H4 (cell line): Measurements from ENCODE around the gene UQCC2. TPM values are rescaled to one million over a fixed set of nuclear protein-coding genes. Genes with fewer than 3 reads are reported as not detected.

ENCODE experiments used
- DNase-seq: peaks from one replicate; pipeline ENCODE4 v3.0.0-alpha.2; 2015; ENCODE audit warnings: low spot score
- total RNA-seq: library from RNA; depleted of rRNA; stranded (reverse); fragments of >200 nt; shearing (Covaris generic); gene quantifications from 2 replicates; pipeline ENCODE4 v1.2.3, GENCODE V29; 2014

Gene UQCC2
- total RNA-seq, 1 experiment from 2014 or later: 55.1 TPM

- no peak for DNase-seq
Observed at GRCh38 chr6:33691456-33692077, 19.9 kb downstream of the UQCC2 start.

GRCh38 chr6:33690766-33691165, 20.7 kb downstream of the UQCC2 start:
- no peak for DNase-seq

DNA sequence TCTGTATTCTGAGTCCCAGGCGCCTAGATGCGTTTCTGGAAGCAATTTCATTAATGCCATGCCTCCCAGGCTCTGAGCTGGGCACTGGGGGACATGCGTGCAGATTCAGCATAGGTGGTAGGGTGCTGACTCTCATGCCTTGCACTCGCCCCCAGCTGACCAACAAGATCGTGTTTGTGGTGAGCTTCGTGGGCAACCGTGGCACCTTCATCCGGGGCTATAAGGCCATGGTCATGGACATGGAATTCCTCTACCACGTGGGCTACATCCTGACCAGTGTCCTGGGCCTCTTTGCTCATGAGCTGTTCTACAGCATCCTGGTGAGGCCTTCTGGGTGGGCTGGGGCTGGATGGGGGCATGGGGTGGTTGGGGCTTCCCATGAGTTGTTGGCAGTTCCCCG, 21.6 kb downstream of the UQCC2 start:
- no peak for DNase-seq

DNA sequence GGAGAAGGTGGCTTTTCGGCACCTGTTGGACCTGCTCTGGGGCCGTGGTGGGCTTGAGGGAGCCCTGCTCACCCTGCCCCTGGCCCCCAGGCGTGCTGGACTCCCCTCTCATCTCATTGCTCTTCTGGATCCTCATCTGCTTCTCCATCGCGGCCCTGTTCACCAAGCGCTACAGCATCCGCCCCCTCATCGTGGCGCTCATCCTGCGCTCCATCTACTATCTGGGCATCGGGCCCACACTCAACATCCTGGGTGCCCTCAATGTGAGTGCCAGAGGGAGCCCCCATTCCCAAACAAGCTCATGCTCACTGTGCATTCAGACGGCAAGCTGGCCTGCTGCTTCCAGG, 22.4 kb downstream of the UQCC2 start:
- DNase-seq: no peak

GRCh38 chr6:33688451-33689147, 22.9 kb downstream of the UQCC2 start:
- DNase-seq: no peak

DNA sequence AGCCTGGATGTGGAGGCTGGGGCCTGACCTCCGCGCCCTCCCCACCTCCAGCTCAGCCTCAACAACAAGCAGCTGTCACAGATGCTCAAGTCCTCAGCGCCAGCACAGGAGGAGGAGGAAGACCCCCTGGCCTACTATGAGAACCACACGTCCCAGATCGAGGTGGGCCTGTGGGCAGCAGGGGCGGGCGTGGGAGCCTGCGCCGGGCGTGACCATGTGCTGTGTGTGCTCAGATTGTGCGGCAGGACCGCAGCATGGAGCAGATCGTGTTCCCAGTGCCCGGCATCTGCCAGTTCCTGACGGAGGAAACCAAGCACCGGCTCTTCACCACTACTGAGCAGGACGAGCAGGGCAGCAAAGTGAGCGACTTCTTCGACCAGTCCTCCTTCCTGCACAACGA, 23.5 kb downstream of the UQCC2 start:
- no peak for DNase-seq

DNA sequence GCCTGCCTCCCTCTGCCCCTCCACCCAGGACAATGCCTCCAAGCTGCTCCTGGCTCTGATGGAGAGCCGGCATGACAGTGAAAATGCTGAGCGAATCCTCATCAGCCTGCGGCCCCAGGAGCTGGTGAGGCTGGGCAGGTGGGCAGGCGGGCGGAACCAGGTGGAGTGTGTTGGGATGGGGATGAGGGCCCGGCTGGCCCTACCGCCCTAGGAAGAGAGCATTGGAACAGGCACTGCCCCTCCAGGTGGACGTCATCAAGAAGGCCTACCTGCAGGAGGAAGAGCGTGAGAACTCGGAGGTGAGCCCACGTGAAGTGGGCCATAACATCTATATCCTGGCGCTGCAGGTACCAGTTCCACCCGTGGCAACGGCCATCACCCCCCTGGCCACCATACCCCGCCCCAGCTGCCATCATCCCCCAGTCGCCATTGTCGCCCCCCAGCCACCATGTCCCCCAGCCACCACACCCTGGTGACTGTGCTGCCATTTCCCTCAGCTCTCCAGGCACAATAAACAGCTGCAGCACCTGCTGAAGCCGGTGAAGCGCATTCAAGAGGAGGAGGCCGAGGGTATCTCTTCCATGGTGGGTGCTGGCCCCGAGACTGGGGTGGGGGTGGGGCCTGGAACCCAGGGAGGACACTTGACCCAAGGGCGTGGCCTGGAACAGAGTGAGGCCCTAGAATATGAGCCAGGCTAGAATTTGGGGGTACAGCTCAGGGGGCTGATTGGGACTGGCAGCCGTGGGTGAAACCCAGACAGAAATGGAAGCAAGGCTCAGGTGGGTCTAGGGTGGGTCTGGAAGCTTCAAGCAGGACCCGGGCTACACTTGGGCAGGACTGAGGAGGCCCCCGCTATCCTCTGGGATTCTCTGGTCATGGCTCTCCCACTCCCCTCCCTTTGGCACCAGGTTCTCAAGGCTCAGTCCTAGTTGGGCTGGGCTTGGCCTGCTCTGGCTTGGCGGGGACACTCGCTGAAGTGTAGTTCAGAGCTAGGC, 24.2 kb downstream of the UQCC2 start:
- DNase-seq: no peak

- no peak for DNase-seq
Observed at GRCh38 chr6:33686225-33686924, 25.1 kb downstream of the UQCC2 start.

GRCh38 chr6:33685411-33686224, 25.9 kb downstream of the UQCC2 start:
- DNase-seq: no peak

GRCh38 chr6:33684983-33685382, 26.5 kb downstream of the UQCC2 start:
- no peak for DNase-seq

GRCh38 chr6:33684428-33684896, 27.0 kb downstream of the UQCC2 start:
- DNase-seq: no peak

GRCh38 chr6:33683576-33684427, 27.7 kb downstream of the UQCC2 start:
- DNase-seq: no peak

DNA sequence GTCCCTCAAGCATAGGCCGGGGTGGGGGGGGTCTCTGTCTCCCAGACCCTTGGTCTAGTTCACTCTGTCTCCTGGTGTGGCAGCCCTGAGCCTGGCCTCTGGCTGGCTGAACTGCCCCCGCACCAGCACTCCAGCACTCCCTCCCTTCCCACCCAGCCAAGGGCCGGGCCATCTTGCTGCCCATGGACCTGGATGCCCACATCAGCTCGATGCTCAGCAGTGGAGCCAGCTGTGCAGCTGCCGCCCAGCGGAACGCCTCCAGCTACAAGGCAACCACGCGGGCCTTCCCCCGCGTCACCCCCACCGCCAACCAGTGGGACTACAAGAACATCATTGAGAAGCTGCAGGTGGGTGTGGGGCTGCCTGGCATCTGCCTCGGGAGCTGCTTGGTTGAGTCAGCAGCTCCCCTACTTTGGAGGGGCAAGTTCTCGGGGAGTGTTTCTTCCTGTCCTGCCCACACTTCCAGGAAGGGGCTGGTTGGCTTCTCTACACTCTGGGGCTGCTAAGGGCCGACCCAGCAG, 28.4 kb downstream of the UQCC2 start:
- no peak for DNase-seq

- no peak for DNase-seq
Observed at GRCh38 chr6:33682341-33682740, 29.2 kb downstream of the UQCC2 start.

- no peak for DNase-seq
Observed at GRCh38 chr6:33679761-33680160, 31.7 kb downstream of the UQCC2 start.

GRCh38 chr6:33678932-33679490, 32.5 kb downstream of the UQCC2 start:
- DNase-seq: no peak

- no peak for DNase-seq
Observed at GRCh38 chr6:33678233-33678931, 33.1 kb downstream of the UQCC2 start.

GRCh38 chr6:33677689-33678088, 33.8 kb downstream of the UQCC2 start:
- DNase-seq: no peak

GRCh38 chr6:33677143-33677660, 34.3 kb downstream of the UQCC2 start:
- no peak for DNase-seq
